Measurements from ENCODE around the gene SMAP2.

SMAP2 gene

DNA sequence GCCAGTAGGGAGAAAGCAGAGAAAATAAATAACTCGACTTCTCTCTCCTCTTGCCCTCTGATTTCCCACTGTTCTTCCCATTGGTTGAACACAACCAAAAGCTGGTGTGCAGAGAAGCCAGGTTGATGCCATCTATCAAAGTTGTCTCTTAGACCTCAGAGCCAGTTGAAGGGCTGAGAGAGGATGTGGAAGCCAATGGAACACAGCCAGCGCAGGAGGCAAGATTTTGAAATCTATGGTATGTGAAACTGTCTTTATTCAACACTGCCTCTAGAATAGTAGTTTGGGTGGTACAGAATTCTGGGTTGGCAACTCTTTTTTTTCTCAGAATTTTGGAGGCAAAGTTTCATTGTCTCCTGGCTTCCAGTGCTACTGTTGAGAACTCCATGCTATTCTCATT is 11.3 kb upstream of the SMAP2 start (continued):
- TF ChIP-seq ZNF391 (tag by site-specific recombination; IDR thresholded peaks at IDR 0.05; ENCODE audit: borderline replicate concordance, low read depth), result no peak
- TF ChIP-seq, protein P1, sequence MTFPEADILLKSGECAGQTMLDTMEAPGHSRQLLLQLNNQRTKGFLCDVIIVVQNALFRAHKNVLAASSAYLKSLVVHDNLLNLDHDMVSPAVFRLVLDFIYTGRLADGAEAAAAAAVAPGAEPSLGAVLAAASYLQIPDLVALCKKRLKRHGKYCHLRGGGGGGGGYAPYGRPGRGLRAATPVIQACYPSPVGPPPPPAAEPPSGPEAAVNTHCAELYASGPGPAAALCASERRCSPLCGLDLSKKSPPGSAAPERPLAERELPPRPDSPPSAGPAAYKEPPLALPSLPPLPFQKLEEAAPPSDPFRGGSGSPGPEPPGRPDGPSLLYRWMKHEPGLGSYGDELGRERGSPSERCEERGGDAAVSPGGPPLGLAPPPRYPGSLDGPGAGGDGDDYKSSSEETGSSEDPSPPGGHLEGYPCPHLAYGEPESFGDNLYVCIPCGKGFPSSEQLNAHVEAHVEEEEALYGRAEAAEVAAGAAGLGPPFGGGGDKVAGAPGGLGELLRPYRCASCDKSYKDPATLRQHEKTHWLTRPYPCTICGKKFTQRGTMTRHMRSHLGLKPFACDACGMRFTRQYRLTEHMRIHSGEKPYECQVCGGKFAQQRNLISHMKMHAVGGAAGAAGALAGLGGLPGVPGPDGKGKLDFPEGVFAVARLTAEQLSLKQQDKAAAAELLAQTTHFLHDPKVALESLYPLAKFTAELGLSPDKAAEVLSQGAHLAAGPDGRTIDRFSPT (tag by site-specific recombination; IDR thresholded peaks at IDR 0.05), result no peak
- no peak for TF ChIP-seq ZNF404 (tag by site-specific recombination; IDR thresholded peaks at IDR 0.05)
- no peak for TF ChIP-seq ZNF830 (tag by site-specific recombination; IDR thresholded peaks at IDR 0.05; ENCODE audit: low read depth)
- TF ChIP-seq ZNF23 (tag by site-specific recombination; IDR thresholded peaks at IDR 0.05; ENCODE audit: borderline replicate concordance), result no peak
- TF ChIP-seq ZNF768 (tag by site-specific recombination; IDR thresholded peaks at IDR 0.05), result no peak

DNA sequence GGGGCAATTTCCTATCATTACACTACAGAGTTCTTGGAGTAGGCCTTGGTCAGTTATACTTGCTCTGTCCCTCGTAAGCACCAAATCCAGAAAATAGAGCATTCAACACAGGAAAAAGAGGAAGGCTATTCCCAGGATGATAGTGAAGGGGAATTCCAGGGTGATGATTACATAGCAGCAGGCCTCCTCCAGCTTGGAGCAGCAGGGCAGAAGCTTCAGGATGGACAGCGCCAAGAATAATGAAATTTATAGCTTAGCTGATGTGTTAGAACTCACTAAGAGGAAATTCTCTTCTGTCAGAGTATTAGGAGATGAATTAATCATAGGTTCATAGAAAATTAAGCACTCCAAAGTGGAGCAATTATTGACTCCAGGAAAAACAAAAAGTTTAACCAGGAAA is 10.8 kb upstream of the SMAP2 start:
- Histone ChIP-seq H3K9me3 (ENCODE audit: control insufficient read depth, insufficient read depth, low read depth, low read length) (no peaks in the 10 kb centered on the region), H3K27ac (ENCODE audit: extremely low read depth, low read depth, low read length) (no peak overlapping the region), H3K36me3 (ENCODE audit: control insufficient read depth in 2 of 2, insufficient read depth in 1 of 2, low read length in 2 of 2) (no peaks in the 10 kb centered on the region), H3K4me3 (ENCODE audit: low read depth, low read length) (no peak overlapping the region), H3K4me1 (ENCODE audit: control insufficient read depth, insufficient read depth, low read length) (no peaks in the 10 kb centered on the region)
- POLR2A ChIA-PET, result no interaction called here
- TF ChIP-seq, protein P2, sequence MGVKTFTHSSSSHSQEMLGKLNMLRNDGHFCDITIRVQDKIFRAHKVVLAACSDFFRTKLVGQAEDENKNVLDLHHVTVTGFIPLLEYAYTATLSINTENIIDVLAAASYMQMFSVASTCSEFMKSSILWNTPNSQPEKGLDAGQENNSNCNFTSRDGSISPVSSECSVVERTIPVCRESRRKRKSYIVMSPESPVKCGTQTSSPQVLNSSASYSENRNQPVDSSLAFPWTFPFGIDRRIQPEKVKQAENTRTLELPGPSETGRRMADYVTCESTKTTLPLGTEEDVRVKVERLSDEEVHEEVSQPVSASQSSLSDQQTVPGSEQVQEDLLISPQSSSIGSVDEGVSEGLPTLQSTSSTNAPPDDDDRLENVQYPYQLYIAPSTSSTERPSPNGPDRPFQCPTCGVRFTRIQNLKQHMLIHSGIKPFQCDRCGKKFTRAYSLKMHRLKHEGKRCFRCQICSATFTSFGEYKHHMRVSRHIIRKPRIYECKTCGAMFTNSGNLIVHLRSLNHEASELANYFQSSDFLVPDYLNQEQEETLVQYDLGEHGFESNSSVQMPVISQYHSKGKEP (tag by site-specific recombination; IDR thresholded peaks at IDR 0.05), result no peak
- TF ChIP-seq ZNF37A (tag by site-specific recombination; IDR thresholded peaks at IDR 0.05) (no peak), ZNF19 (tag by site-specific recombination; IDR thresholded peaks at IDR 0.05; ENCODE audit: low read depth) (no peak), ZNF311 (tag by site-specific recombination; IDR thresholded peaks at IDR 0.05; ENCODE audit: borderline replicate concordance) (no peak)
- CTCF ChIA-PET, result interaction anchor here (0.8 to 0.9 kb wide), 2 partner anchors 19 to 24 kb away, joined by 3 to 4 read pairs; no protein-coding TSS in a partner anchor

DNA sequence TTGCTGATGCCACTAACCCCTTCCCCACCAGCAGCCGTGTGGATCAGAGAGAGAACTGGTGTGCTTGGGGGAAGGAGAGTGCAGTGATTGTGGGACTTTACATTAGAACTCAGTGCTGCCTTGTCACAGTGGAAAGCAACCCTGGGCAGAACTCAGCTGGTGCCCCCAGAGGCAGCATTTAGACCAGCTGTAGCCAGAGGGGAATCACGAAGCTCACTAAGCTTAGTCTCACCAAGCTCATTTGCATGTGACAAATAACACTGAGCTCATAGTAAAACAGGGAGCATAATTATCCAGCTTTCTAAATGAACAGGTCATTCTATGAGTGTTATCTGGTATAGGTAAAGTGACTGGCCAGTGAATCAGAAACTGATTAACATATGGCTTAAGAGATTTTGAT is 9.8 kb upstream of the SMAP2 start:
- H3K36me3 ChIP-seq (ENCODE audit: control insufficient read depth in 2 of 2, insufficient read depth in 1 of 2, low read length in 2 of 2), result no peaks in the 10 kb centered on the region
- no peaks in the 10 kb centered on the region for H3K4me1 ChIP-seq (ENCODE audit: control insufficient read depth, insufficient read depth, low read length)
- no peak for TF ChIP-seq KLF9 (tag by site-specific recombination; IDR thresholded peaks at IDR 0.05; ENCODE audit: low read depth)
- peak; percentile 35; the same call in 1 of the 2 replicates for TF ChIP-seq ZIC2 (tag by site-specific recombination; IDR thresholded peaks at IDR 0.05)
- H3K27ac ChIP-seq (ENCODE audit: extremely low read depth, low read depth, low read length), result no peak overlapping the region
- CTCF ChIA-PET, result interaction anchor here (0.7 to 1.4 kb wide), 5 partner anchors 25 to 1233 kb away, joined by 3 to 7 read pairs (median 4); no protein-coding TSS in a partner anchor
- no peaks in the 10 kb centered on the region for H3K9me3 ChIP-seq (ENCODE audit: control insufficient read depth, insufficient read depth, low read depth, low read length)
- no peak overlapping the region for H3K4me3 ChIP-seq (ENCODE audit: low read depth, low read length)
- POLR2A ChIA-PET, result interaction anchor here (0.6 to 1.2 kb wide), 2 partner anchors 10 to 120 kb away, joined by 4 to 5 read pairs; partner anchors contain the start of gene SMAP2

DNA sequence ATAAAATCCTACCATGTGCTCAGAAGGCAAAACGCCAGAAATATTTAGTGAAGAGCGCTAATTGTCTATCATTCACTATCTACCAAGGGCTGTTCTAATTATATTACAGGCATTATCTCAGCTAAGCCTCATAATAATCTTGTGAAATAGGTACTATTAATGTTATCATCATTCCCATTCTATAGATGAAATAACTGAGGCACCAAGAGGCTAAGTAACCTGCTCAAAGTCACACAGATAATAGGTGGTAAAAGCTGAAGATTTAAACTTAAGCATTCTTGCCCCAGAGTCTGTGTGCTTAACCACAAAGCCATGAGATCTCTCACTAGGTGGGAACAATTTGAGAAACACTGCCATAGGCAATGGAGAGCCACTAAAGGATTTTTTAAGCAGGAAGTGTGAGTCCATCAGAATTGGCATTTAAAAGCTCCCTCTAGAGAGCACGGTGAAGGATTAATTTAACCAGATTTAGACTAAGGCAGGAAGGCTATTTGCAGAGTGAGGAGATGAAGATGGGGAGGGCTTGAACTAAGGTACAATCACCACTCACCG is 1.7 kb upstream of the SMAP2 start:
- CTCF ChIA-PET, result interaction anchor here (0.5 to 1.2 kb wide), 3 partner anchors 14 to 39 kb away, joined by 3 to 4 read pairs (median 3); no protein-coding TSS in a partner anchor
- POLR2A ChIA-PET, result no interaction called here
- no peak overlapping the region for H3K4me3 ChIP-seq (ENCODE audit: low read depth, low read length)
- H3K27ac ChIP-seq (ENCODE audit: extremely low read depth, low read depth, low read length), result no peak overlapping the region
- H3K36me3 ChIP-seq (ENCODE audit: control insufficient read depth in 2 of 2, insufficient read depth in 1 of 2, low read length in 2 of 2), result no peaks in the 10 kb centered on the region
- 0 out of 2 replicates have a peak, but pooled peaks have one; percentile 10 for TF ChIP-seq ZBTB17 (tag by site-specific recombination; IDR thresholded peaks at IDR 0.05)
- TF ChIP-seq ZNF391 (tag by site-specific recombination; IDR thresholded peaks at IDR 0.05; ENCODE audit: borderline replicate concordance, low read depth), result no peak
- no peaks in the 10 kb centered on the region for H3K9me3 ChIP-seq (ENCODE audit: control insufficient read depth, insufficient read depth, low read depth, low read length)
- H3K4me1 ChIP-seq (ENCODE audit: control insufficient read depth, insufficient read depth, low read length), result no peaks in the 10 kb centered on the region
